ENCODE measurements around the gene SUPT16H. TPM values are rescaled to one million over a fixed set of nuclear protein-coding genes. Genes with fewer than 3 reads are reported as not detected.
A peak's percentile ranks its signal among the peaks of the same experiment; 100 is the strongest.

SUPT16H gene
- total RNA-seq, 1 donor from 2014 or later = 97.6 TPM

- Mint-ChIP-seq H3K27ac (ENCODE audit: unreplicated experiment) (no peak overlapping the region), H3K36me3 (ENCODE audit: unreplicated experiment) (peaks cover 4% of the 10 kb centered on the region)
- TF ChIP-seq CTCF (IDR thresholded peaks at IDR 0.05; ENCODE audit: partially characterized antibody, unreplicated experiment) = no peak
Measured at GRCh38 chr14:21399311-21399870, 15.6 kb upstream of the SUPT16H start.

DNA sequence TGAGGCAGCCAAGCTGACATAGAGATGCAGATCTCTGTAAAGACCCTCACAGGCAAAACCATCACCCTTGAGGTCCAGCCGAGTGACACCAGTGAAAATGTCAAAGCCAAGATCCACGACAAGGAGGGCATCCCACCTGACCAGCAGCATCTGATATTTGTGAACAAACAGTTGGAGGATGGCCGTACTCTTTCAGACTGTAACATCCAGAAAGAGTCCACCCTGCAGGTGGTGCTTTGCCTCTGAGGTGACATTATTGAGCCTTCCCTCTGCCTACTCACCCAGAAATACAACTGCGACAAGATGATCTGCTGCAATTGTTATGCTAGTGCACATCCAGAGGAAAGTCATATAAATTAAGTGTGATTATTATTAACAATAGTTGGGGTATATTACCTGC lies 15.1 kb upstream of the SUPT16H start:
- Mint-ChIP-seq H3K4me1 (ENCODE audit: low read depth, unreplicated experiment) (no peaks in the 10 kb centered on the region), H3K27ac (ENCODE audit: unreplicated experiment) (no peak overlapping the region), H3K27me3 (ENCODE audit: unreplicated experiment) (no peaks in the 10 kb centered on the region), H3K36me3 (ENCODE audit: unreplicated experiment) (peaks cover 4% of the 10 kb centered on the region), H3K4me3 (ENCODE audit: unreplicated experiment) (no peak overlapping the region), H3K9me3 (ENCODE audit: unreplicated experiment) (no peaks in the 10 kb centered on the region)
- no peak for TF ChIP-seq CTCF (IDR thresholded peaks at IDR 0.05; ENCODE audit: partially characterized antibody, unreplicated experiment)
- DNase-seq = no peak

More at GRCh38 chr14:21399311-21399870, 15.6 kb upstream of the SUPT16H start:
- H3K9me3 Mint-ChIP-seq (ENCODE audit: unreplicated experiment) = no peaks in the 10 kb centered on the region
- no peaks in the 10 kb centered on the region for H3K4me1 Mint-ChIP-seq (ENCODE audit: low read depth, unreplicated experiment)
- no peaks in the 10 kb centered on the region for H3K27me3 Mint-ChIP-seq (ENCODE audit: unreplicated experiment)
- H3K4me3 Mint-ChIP-seq (ENCODE audit: unreplicated experiment) = no peak overlapping the region
- no peak for DNase-seq

DNA sequence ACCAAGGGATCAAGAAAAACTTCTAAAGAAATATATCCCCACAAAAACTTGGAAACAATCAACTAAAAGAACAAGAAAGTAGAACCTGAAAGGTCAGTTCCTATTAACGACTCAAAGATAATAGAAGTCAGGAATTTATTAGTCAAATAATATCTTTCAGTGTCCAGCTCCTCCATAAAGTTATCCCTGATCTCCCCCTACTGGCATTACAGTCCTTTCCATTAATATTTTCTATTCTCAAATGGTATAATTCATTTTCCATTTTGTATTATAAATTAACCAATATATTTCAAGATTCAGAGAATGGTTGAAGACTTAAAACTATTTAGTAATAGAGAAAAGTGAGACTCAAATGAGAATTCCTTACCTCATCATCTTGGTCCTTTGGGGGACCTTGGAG lies 11.6 kb upstream of the SUPT16H start:
- no peak for TF ChIP-seq CTCF (IDR thresholded peaks at IDR 0.05; ENCODE audit: partially characterized antibody, unreplicated experiment)
- DNase-seq = no peak
- peaks cover 8% of the 10 kb centered on the region for H3K36me3 Mint-ChIP-seq (ENCODE audit: unreplicated experiment)
- no peaks in the 10 kb centered on the region for H3K27me3 Mint-ChIP-seq (ENCODE audit: unreplicated experiment)
- H3K4me3 Mint-ChIP-seq (ENCODE audit: unreplicated experiment) = no peak overlapping the region
- no peaks in the 10 kb centered on the region for H3K9me3 Mint-ChIP-seq (ENCODE audit: unreplicated experiment)
- no peaks in the 10 kb centered on the region for H3K4me1 Mint-ChIP-seq (ENCODE audit: low read depth, unreplicated experiment)
- H3K27ac Mint-ChIP-seq (ENCODE audit: unreplicated experiment) = no peak overlapping the region

DNA sequence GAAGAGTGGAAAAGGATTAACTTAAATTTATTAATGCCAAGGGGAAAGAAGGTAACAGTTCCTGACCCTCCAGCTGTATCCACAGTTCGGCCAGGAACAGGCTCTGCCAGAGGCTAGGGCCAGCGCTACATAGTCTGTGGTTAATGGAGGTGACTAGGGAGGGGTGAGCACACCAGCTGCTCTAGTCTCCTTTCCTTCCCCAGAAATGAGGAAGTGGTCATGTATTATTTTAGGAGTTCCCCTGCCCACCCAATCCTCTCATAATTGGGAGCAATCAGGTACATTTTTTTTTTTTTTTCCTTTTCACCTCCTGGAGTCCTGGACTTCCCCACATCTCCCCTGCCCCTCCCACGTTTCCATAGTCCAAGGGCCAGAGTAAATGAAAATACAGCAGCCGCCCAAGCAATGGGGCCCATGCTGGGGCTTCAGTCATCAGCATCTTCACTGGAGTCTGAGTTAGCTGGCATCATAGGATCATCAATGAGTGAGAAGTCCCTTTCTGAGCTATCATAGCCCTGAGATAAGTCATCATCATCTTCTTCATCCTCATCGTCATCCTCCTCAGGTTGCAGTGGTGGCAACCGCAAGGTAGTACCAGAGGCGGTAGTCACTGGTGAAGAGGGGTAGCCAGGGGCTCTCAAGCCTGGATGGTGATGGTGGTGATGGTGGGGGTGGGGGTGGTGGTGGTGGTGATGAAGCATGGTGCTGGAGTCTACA lies 1.5 kb upstream of the SUPT16H start:
- peaks cover 8% of the 10 kb centered on the region for H3K4me1 Mint-ChIP-seq (ENCODE audit: low read depth, unreplicated experiment)
- H3K4me3 Mint-ChIP-seq (ENCODE audit: unreplicated experiment) = peak overlapping the region; percentile 100
- H3K36me3 Mint-ChIP-seq (ENCODE audit: unreplicated experiment) = no peaks in the 10 kb centered on the region
- peaks cover 5% of the 10 kb centered on the region for H3K27me3 Mint-ChIP-seq (ENCODE audit: unreplicated experiment)
- H3K27ac Mint-ChIP-seq (ENCODE audit: unreplicated experiment) = peak overlapping the region; percentile 62
- H3K9me3 Mint-ChIP-seq (ENCODE audit: unreplicated experiment) = peaks cover 7% of the 10 kb centered on the region
- DNase-seq = no peak
- TF ChIP-seq CTCF (IDR thresholded peaks at IDR 0.05; ENCODE audit: partially characterized antibody, unreplicated experiment) = no peak

- peaks cover 7% of the 10 kb centered on the region for H3K9me3 Mint-ChIP-seq (ENCODE audit: unreplicated experiment)
- no peak for TF ChIP-seq CTCF (IDR thresholded peaks at IDR 0.05; ENCODE audit: partially characterized antibody, unreplicated experiment)
- H3K4me1 Mint-ChIP-seq (ENCODE audit: low read depth, unreplicated experiment) = peaks cover 8% of the 10 kb centered on the region
- no peak for DNase-seq
- peak overlapping the region; percentile 100 for H3K4me3 Mint-ChIP-seq (ENCODE audit: unreplicated experiment)
- no peaks in the 10 kb centered on the region for H3K36me3 Mint-ChIP-seq (ENCODE audit: unreplicated experiment)
- peaks cover 4% of the 10 kb centered on the region for H3K27me3 Mint-ChIP-seq (ENCODE audit: unreplicated experiment)
- peak overlapping the region; percentile 95 for H3K27ac Mint-ChIP-seq (ENCODE audit: unreplicated experiment)
Measured at GRCh38 chr14:21384494-21384851, 654 bp upstream of the SUPT16H start.

Data from glutamatergic neuron (in vitro differentiated cells).